ENCODE measurements around the gene PODXL2.

The PODXL2 gene

DNA sequence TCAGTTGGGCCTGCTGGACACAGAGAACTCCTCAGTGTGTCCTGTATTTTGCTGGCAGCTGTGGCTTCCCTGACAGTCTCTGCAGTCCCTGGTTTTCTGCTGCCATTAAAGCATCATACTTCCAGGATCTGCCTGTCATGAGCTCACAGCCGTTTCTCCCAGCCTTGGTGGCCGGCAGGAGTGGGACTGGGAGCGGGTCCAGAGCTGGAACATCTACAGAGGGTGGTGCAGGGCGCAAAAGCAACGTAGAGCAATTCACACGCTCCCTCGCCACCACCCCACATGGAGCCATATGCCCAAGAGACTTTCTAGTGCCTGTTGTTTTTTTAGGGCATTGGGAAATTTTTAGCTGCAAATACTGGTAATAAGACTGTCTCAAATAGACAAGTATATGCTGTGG is 77.3 kb downstream of the PODXL2 start:
- no peak for FAIRE-seq
- DNase-seq (ENCODE audit: insufficient read length, low spot score), result no peak

DNA sequence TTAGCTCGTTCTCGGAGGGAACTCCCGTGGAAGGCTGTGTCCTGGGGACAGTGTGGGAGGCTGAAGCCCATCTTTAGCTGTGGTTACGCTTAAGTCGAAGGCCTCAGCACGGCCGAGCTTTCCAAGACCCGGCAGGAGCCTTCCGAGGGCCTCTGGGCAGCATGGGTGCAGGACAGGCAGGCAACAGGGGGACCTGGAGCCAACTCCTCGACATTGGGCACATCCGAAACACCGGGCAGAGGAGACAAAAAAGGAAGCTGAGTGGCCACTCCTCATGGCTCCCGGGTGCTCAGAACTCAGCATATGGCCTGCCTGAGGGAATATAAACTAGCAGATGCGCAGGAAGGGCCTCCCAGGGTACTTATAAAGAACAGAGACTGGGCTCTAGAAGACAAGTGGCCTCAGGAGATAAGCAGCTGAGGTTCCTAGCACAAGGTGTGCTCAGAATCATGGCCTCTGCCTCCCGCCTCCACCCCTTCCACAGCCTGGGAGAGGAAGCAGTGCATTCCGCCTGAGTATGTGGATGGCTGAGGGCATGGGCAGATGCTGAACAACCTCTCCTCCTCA is 77.9 kb downstream of the PODXL2 start:
- FAIRE-seq (no peak), DNase-seq (ENCODE audit: insufficient read length, low spot score) (no peak)

DNA sequence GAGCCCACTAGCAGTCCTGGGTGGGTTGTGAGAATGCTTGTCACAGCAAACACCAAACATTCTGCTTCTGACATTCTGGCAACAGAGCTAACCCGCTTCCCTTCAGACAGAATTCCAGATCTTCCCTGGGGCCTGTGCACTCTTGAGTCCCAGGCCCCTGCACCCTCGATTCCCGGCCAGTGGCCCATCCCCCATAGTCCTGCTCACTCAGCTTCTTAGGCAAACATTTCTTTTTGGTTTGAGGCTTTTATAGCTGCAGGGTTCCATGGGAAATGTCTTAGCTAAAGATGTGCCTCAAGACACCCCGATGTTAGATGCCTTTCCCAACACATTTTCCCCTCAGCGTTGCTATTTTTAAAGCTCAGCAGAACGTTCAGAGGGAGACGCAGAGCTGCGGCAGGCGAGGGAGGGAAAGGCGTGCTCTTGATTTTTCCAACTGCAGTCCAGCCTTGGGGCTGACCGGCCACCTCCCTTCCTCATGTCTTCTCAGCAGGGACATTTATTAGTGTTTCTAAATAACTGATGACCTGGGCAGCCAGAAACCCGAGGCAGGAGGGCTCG is 78.9 kb downstream of the PODXL2 start:
- no peak for DNase-seq (ENCODE audit: insufficient read length, low spot score)
- FAIRE-seq, result no peak

DNA sequence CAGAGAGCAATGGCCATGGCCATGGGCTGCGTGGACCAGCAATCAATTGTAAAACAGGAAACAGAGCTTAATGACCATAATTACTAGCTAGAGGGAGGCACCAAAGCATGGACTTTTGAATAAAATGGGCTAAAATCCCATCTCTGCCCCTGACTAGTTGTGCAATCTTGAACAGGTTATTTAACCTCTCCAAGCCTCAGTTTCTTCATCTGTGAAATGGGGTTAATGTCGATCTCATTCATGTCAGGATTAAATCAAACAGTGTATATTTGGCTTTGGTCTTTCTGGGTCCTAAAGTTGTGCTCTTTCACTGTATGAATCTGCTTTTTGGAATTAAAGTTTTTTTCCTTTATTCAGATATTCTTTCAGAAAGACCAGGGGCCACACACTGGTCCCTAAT is 79.9 kb downstream of the PODXL2 start:
- DNase-seq (ENCODE audit: insufficient read length, low spot score) (no peak), FAIRE-seq (no peak)

DNA sequence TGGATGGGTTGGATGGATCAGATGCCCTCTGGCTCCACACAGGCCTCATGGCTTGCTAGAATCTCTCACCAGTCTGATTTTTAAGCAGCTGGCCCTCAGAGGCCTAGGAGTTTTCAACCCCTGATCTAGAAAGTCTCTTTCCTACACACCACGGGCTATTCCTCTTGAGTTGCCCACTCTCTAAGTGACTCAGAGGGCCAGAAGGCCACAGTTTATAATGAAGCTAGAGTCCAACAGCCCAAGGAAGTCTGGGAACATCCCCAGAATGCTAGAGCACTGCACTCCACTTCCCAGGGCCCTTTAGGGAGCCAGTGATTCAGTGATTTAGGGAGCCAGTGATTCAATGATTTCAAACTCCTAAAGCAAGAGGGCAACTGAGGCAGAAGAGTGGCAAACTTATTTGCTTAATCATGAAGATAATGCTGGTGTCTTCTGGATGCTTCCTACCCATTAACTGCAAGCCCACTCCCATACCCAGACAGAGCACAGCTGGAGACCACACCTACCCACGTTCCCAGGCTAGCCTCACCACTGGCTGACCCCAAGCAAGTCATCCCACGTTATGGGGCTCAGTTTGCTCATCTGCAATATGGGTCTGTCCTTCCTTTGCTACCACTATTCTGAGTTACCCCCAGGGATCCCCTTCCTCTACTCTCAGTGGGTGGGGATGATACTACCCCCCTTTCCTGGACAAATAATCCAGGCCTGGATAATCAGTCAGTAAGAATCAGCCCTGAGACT is 80.5 kb downstream of the PODXL2 start:
- FAIRE-seq, result no peak

DNA sequence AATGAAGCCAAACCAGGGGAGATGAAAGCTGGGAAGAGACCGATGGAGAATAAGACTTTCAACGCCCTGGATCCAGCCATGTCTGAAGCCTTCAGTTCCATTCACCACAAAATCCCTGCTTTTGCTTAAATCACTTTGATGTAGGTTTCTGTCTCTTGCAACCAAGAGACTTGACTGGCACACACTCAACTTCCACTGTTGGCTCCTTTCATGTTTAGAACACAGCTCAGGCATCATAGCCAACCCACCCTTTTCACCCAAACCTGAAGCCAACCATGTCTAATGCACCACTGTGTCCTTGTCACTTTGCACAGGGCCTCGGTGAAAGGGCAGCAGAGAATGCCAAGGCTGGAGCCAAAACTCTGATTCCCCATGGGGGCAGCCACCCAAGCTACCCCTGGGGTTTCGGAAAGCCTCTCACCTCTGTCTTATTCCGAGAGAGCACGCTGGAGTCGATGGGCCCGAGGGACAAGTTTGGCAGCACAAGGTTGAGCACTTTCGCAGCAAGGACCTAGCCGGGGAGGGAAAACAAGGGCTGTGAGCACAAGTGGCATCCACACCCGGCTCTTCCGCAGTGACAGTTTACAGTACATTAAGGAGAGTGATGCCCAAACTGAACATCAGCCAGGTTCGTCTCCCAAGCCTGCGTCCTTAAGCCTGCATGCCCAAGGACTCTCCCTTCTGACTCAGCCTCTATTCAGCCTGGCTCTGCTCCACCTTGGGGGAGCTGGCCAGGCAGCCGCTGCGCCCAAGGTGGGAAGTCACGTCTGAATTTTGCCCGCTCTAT is 81.4 kb downstream of the PODXL2 start:
- no peak for DNase-seq (ENCODE audit: insufficient read length, low spot score)
- no peak for FAIRE-seq

More for the DNA sequence above, 80.5 kb downstream of the PODXL2 start:
- DNase-seq (ENCODE audit: insufficient read length, low spot score), result no peak

DNA sequence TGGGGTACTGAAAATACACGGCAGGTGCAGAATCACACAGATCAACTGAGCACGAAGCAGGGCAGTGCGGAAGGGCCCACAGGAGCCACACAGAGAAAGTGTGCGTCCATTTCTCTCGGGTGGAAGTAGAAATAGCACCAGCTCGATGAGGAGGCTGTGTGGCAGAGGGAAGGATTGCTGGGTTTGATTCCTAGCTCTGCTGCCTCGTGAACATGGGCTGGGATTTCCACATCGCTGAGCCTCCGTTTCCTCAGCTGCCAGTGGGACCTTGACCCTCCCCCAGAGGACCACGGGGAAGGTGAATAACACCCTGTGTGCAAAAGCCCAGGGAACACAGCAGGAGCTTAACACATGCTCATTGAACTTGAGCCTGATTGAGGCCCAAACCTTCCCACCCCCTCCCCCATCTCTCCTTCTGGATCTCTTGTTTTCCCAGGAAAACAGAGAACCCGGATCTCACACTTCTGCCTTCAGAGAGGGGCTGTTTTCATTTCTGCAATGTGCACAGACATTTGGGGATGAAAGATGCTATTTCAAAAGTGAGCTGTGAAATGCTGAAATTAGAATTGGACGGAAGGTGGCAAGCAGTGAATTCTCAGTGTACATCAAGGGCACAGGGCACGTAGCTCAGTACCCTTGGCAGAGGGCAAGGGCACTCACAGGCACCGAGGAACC is 82.2 kb downstream of the PODXL2 start:
- DNase-seq (ENCODE audit: insufficient read length, low spot score) (no peak), FAIRE-seq (no peak)

DNA sequence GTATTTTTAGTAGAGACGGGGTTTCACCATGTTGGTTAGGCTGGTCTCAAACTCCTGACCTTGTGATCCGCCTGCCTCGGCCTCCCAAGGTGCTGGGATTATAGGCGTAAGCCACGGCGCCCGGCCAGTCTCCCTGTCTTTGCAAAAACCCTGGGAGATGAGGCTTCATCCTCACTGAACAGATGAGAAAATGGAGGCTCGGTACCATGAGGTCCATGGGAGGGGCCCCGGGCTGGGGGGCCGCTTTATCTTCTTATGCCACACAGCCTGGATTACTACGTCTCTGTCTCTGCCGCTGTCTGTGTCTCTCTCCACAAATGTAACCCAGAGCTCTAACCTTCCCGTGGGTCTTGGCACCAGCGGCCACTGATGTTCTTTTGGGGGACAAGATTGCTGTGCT is 82.9 kb downstream of the PODXL2 start:
- DNase-seq (ENCODE audit: insufficient read length, low spot score) (no peak), FAIRE-seq (no peak)

DNA sequence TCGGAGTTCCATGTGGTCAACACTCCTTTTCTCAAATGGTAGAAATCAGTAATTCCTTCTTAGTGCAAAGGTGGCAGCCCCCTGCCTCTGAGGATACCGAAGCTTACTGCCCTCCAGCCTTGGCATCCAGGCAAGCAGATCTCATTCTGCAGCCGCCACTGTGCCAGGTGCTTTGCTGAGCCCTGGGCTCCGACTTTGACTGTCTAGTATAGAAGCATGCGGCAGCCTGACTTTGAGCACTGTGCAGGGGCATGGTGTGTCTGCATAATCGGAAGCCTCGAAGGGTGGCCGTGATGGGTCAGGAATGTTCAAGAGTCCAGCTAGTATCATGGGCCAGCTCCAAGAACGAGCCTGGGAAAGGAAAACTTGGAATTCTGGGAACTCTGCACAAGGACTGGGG is 83.5 kb downstream of the PODXL2 start:
- DNase-seq (ENCODE audit: insufficient read length, low spot score) (no peak), FAIRE-seq (no peak)

DNA sequence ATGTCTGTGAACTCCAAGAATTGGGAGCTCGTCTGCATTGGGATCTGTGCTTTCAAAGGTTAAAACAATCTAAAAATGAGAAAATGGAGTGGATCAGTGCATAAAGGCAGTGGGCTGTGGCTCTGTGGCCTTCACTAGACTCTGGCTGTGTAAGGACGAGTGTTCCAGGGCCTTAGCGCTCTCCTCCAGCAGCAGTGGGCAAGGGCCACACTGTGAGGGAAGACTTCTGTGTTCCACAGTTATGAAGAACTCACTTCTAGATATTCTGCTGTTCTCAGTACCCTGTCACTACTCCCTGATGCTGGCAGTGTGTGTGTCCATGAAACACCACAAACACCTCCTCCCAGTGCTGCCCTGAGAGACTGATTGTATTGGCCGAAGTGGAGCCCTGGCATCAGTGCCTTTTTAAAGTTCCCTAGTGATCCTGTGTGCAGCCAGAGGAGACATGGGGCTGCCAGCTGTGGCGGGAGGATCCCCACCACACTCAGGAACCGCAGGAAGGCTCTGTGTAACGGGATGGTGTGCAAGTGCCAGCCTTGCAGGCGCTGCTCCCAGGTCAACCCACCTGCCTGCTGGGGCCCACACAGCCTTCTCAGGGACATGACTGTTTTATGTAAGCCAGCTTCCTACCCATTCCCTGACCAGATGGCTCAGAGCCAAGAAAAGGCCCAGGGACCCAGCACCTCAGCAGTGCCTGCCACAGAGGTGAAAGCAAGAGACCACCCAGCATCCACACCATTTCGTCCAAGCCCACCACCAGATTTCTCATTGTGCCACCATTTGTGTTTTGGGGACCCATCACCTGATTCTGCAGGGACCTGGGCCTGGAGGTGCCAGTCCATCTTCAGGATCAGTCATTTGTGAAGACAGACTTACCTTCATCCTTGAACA is 84.1 kb downstream of the PODXL2 start:
- FAIRE-seq, result no peak

DNA sequence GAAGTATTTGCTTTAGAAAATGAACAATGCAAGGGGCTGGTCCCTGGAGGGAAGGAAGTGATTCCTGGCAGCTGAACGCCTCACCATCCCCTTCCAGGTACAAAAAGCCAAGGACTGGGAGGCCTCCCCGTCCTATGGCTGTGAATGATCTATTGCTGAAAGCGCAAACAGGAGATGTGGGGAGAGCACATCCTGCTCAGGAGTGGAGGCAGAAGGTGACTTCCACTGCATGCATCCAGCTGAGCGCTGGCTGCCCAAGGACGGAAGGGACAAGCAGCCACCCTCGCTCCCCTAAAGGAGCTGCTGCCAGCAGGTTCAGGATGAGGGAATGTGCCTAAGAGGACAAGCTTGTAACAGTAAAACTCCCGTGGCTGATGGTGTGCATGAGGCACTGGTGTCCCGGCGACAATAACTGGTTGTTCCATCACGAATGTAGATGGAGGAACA is 85.2 kb downstream of the PODXL2 start:
- DNase-seq (ENCODE audit: insufficient read length, low spot score), result no peak
- FAIRE-seq, result no peak

More for the DNA sequence above, 84.1 kb downstream of the PODXL2 start:
- DNase-seq (ENCODE audit: insufficient read length, low spot score), result no peak

DNA sequence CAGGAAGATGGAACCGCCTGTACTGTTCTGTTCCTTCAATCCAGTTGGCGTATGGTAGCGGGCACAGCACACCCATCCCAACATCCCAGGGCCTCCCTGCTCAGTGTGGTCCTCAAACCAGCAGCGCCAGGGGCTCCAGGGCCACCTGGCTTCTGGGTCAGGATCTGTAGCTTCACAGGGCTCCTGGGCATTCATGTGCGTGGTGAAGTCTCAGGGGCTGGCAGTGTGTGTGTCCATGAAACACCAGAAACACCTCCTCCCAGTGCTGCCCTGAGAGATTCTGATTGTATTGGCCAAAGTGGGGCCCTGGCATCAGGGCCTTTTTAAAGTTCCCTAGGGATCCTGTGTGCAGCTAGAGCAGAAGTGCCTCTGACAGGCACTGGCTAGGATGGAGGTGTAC is 85.9 kb downstream of the PODXL2 start:
- FAIRE-seq, result no peak

DNA sequence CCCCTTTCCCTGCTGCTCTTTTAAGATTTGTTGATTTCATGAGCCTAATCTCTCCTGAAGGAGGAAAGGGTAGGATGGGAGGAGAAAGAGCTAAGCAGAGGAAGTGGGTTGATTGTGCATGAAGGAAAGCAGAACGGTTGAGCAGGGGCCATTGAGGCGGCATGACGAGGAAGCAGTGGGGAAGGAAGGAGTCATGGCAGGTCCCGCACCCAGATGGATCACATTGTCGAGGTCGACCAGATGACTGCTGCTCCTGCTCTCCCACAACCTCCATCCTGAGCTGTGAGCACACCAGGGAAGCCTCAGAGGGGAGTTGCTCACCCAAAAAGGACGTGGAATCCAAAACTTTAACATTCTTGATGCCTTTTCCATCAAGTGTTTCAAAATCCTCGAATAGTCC is 86.5 kb downstream of the PODXL2 start:
- no peak for DNase-seq (ENCODE audit: insufficient read length, low spot score)

More for the DNA sequence above, 85.9 kb downstream of the PODXL2 start:
- no peak for DNase-seq (ENCODE audit: insufficient read length, low spot score)

DNA sequence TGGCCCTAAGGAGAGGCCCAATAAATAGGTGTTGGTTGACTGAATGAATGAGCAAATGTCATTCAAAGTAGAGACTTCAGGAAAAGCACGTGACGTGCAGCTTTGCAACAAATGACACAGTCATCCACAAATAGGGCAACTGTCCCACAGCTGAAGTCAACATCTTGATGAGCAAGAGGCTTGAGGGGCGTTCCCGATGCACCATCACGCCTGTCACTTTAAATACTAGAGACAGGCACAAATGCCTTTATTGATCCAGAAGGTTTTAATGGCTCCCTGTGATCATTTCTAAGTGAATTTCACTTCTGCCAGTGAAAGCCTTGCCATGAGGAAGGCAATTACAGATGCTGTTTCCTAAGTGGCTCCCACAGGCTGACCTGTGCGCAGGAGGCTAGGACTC is 87.4 kb downstream of the PODXL2 start:
- DNase-seq (ENCODE audit: insufficient read length, low spot score) (no peak), FAIRE-seq (no peak)

More for the DNA sequence above, 86.5 kb downstream of the PODXL2 start:
- FAIRE-seq, result no peak

DNA sequence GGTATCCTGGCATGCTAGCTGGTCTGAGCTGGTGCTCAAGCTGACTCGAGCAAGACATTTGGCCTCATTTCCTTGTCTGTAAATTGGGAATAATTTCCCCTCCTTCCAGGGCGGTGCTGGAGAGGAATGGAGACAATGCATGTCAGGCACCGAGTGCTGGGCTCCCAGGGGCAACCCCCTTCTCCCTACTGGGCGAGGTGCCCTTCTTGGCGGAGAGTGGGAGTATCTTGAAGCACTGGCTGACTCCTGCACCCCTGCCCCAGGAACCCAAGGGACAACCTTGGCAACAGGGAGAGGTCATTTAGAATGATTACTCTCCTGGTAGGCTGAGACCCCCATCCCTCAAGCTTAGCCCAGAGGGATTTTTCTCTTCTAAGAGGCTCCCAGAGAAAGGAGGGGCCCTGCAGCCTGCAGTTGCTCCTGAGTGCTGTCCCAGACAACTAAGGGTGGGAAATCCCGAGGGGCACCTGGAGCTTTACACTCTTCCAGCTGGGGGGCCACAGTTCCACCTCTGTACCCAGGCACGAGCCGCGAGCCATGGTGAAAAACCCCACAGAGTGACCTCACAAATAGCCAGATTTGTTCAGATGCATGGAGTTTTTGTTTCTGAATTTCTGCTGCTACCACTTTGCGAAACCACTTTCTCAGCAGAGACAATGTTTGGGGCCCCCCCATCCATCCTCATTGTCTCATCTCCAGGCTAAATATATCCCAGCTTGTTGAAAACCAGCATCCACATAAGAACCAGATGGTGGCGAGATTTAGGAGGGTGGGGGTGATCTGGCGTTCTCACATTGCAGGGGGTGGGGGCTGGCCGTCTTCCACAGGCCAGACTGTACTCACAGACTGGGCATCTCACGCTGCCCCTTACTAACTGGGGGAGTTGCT is 88.6 kb downstream of the PODXL2 start:
- no peak for DNase-seq (ENCODE audit: insufficient read length, low spot score)
- FAIRE-seq, result no peak

DNA sequence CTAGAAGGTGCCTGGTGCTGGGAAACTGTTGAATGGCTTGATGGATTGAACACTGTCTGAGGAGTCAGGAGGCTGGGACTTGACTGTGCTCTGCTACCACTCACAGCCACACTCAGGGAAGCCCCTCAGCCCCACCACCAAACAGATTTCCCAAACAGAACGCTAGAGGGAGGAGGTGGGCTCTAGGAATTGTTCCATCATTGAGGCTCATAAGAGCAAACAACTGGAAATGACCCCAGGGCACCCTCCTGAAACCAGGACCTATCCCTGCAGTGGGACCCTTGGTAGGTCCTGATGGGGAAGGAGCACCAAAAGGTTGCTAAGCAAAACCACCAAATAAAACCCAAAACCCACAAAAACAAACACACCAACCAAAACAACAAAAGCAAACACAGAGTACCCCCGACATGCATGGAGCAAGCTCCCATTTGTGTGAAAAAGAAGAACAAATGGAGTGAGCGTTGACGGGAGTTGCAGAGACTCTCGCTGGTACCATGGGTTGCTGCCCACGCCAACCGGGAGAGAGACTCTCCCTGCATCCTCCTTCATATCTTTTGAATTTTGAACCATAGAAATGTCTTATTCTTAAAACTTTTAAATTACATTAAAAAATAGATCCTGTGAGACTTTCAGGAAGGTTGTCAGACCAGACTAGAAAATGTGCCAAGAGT is 89.4 kb downstream of the PODXL2 start:
- DNase-seq (ENCODE audit: insufficient read length, low spot score) (no peak), FAIRE-seq (no peak)

DNA sequence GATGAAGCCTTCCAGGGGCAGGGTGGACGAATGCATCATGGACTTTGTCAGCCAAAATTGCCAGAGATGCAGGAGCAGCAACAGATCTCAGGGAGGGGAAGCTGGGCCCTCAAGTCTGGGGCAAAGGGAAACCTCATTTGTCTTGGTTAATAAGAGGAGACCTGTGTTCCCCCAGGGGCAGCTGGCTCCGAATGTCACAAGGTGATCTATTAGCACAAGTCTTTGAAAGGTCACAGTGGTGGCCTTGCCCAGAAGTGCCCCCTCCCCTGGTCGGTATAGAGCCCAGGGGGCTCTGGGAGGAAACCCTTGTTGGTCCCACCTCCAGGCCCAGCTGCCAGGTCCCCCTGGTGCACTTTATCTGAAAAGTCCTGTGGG is 89.9 kb downstream of the PODXL2 start:
- DNase-seq (ENCODE audit: insufficient read length, low spot score), result no peak

DNA sequence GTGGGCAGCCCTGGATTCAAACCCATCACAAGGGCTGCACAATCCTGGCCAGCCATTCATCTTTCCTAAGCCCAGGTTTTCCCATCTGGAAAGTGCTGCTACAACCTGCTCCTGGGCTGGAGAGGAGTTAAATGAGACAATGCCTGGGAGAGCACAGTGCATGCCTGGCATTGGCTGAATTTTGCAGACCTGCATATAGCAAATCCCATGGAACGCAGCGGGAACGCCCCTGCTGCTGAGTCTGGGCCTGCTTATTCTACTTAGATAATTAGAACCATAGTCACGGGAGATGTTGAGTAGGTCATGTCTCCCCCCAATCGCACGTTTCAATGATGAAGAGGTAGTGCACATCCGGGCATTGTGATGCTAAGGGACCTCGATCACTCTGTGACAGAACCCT is 90.4 kb downstream of the PODXL2 start:
- FAIRE-seq (no peak), DNase-seq (ENCODE audit: insufficient read length, low spot score) (no peak)

More for the DNA sequence above, 89.9 kb downstream of the PODXL2 start:
- FAIRE-seq, result no peak

Measured in GM19239 (cell line).